HL-60 (cell line): ENCODE measurements around the gene ZP4.

ENCODE experiments used
- DNase-seq, 2 experiments: peaks; one replicate each; pipeline ENCODE4 v3.0.0-alpha.2; 2010 to 2020; ENCODE audit warnings: low read depth in 1 of 2, low spot score in 1 of 2
- H3K27ac ChIP-seq: fragments of 250-450 bp; sonication (Bioruptor Pico); replicated peaks from 2 replicates; pipeline ENCODE4 v1.5.1; 2020; ENCODE audit warnings: mild to moderate bottlenecking, moderate library complexity
- H3K27me3 ChIP-seq: fragments of 250-450 bp; sonication (Bioruptor Pico); 2 replicates; pipeline ENCODE4 v1.5.1; 2021; ENCODE audit warnings: mild to moderate bottlenecking, moderate library complexity; ENCODE audit not compliant: insufficient read depth, poor library complexity, severe bottlenecking
- H3K4me3 ChIP-seq: replicated peaks from 2 replicates; pipeline ENCODE4 v1.5.1; 2011; ENCODE audit warnings: mild to moderate bottlenecking, control low read depth, low read length; ENCODE audit not compliant: insufficient read depth
- CTCF ChIP-seq: IDR thresholded peaks from one replicate; pipeline ENCODE4 v1.5.1; 2011; ENCODE audit warnings: low read length, control low read depth, inconsistent platforms; ENCODE audit not compliant: insufficient read depth
- GABPA ChIP-seq: IDR thresholded peaks from 2 replicates; pipeline ENCODE4 v1.6.1; 2012; ENCODE audit warnings: low read depth
- POLR2AphosphoS5 ChIP-seq: IDR thresholded peaks from 2 replicates; pipeline ENCODE4 v1.6.1; 2012; ENCODE audit warnings: low read depth
- SPI1 ChIP-seq: IDR thresholded peaks from 2 replicates; pipeline ENCODE4 v1.6.1; 2012; ENCODE audit warnings: low read depth, mild to moderate bottlenecking, borderline replicate concordance
- TF ChIP-seq, protein P1 (sequence below): IDR thresholded peaks from 2 replicates; pipeline ENCODE4 v1.6.1; 2012; ENCODE audit warnings: low read depth; ENCODE audit not compliant: insufficient replicate concordance

Gene ZP4

DNA sequence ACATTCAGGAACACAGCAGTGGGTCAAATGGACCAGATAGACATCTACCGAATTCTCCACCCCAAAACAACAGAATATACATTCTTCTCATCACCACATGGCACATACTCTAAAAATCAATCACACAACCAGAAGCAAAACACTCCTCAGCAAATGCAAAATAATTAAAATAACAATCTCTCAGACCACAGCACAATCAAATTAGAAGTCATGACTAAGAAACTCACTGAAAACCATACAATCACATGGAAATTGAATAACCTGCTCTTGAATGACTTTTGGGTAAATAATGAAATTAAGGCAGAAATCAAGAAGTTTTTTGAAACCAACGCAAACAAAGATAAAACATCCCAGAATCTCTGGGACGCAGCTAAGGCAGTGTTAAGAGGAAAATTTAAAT is 49.2 kb downstream of the ZP4 start:
- Histone ChIP-seq H3K4me3 (no peak overlapping the region), H3K27me3 (no peaks in the 10 kb centered on the region), H3K27ac (no peak overlapping the region)
- no peak for DNase-seq
- no peak for TF ChIP-seq GABPA
- TF ChIP-seq POLR2AphosphoS5, result no peak
- TF ChIP-seq SPI1, result no peak
- TF ChIP-seq, protein P1, sequence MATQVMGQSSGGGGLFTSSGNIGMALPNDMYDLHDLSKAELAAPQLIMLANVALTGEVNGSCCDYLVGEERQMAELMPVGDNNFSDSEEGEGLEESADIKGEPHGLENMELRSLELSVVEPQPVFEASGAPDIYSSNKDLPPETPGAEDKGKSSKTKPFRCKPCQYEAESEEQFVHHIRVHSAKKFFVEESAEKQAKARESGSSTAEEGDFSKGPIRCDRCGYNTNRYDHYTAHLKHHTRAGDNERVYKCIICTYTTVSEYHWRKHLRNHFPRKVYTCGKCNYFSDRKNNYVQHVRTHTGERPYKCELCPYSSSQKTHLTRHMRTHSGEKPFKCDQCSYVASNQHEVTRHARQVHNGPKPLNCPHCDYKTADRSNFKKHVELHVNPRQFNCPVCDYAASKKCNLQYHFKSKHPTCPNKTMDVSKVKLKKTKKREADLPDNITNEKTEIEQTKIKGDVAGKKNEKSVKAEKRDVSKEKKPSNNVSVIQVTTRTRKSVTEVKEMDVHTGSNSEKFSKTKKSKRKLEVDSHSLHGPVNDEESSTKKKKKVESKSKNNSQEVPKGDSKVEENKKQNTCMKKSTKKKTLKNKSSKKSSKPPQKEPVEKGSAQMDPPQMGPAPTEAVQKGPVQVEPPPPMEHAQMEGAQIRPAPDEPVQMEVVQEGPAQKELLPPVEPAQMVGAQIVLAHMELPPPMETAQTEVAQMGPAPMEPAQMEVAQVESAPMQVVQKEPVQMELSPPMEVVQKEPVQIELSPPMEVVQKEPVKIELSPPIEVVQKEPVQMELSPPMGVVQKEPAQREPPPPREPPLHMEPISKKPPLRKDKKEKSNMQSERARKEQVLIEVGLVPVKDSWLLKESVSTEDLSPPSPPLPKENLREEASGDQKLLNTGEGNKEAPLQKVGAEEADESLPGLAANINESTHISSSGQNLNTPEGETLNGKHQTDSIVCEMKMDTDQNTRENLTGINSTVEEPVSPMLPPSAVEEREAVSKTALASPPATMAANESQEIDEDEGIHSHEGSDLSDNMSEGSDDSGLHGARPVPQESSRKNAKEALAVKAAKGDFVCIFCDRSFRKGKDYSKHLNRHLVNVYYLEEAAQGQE, result no peak
- no peak for TF ChIP-seq CTCF

DNA sequence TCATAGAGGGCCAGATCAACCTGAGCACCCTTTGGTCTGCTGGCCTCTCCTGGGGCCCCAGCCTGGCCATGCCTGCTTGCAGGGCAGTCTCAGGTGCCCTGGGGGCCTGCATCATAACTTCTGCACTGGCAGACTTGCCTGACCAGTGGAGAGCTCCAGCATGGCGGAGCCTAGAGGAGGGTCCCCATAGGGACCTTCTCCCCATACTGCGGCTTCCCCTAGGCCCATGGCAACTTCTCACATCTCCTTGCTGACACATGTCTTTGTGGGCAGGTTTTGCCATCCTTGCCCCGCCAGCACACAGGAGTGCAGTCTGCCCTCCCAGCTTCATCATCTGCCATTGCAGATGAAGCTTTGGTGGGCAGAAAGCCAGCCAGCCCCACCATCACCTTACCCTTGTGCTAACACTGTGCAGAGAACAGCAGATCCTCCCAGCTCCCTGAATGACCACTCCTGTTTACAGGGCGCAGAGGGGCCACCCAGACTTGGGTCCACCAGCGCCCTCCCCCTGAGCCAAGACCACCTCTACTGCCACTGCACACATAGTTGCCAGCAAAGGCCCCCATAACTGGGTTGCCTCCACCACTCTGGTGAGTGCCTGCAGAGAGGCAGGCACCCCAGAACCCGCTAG is 51.7 kb downstream of the ZP4 start:
- no peak overlapping the region for H3K4me3 ChIP-seq
- no peak overlapping the region for H3K27ac ChIP-seq
- TF ChIP-seq POLR2AphosphoS5 (no peak), CTCF (no peak), GABPA (no peak), SPI1 (no peak)
- TF ChIP-seq, protein P1, result no peak
- DNase-seq, result no peak
- H3K27me3 ChIP-seq, result no peaks in the 10 kb centered on the region

DNA sequence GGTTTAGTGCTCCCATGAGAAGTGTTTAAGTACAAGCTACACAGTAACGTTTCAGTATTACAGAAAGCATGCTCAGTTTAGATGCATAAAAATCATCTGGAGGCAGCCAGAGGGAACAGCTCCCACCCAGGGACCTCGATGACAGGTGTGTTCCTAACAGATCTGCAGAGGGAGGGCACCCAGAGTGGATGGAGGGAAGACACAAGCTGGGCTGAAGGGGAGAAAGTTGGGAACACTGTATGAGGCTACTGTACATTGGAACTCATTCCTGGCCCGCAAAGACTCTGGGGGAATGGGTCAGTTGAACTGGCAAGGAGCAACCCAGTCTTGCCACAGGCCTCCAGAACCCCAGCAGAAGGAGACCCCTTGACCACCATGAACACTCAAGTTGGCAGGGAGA is 52.4 kb downstream of the ZP4 start:
- Histone ChIP-seq H3K27me3 (no peaks in the 10 kb centered on the region), H3K4me3 (no peak overlapping the region), H3K27ac (no peak overlapping the region)
- DNase-seq, result no peak
- TF ChIP-seq POLR2AphosphoS5, result no peak
- TF ChIP-seq CTCF, result no peak
- TF ChIP-seq, protein P1, result no peak
- no peak for TF ChIP-seq SPI1
- no peak for TF ChIP-seq GABPA
